Measurements from ENCODE around the gene SMARCB1. TPM values are rescaled to one million over a fixed set of nuclear protein-coding genes. Genes with fewer than 3 reads are reported as not detected.

The SMARCB1 gene
- total RNA-seq, 3 donors from 2014 or later = 34.6 to 60.2 (median 50.1) TPM

DNA sequence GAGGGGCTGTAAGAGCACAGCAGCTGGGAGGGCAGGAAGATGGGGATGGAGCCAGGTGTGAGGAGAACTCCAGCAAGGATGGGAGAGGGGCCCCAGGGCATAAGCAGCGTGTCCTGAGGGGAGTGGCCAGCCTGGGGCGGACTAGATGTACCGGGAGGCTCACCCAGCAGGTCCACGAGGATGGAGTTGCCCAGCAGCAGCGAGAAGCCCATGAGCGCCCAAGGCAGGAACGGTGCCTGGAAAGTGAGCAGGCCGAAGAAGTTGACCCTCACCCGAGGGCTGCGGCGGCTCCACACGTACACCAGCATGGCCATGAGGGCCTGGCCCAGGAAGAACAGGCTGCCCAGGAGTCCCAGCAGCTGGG, 50.7 kb downstream of the SMARCB1 start:
- peaks cover 0 to 5% of the 10 kb centered on the region in 2 donors for H3K4me1 ChIP-seq
- intact Hi-C loops (cut with DNase I; ENCODE audit: low total_unique reads) = loop anchor here (10.0 kb wide), 1 partner anchor 63 kb away; the partner anchor contains the start of gene MMP11
- H3K27me3 ChIP-seq = no peaks in the 10 kb centered on the region
- H3K36me3 ChIP-seq = no peaks in the 10 kb centered on the region
- TF ChIP-seq, protein P1, sequence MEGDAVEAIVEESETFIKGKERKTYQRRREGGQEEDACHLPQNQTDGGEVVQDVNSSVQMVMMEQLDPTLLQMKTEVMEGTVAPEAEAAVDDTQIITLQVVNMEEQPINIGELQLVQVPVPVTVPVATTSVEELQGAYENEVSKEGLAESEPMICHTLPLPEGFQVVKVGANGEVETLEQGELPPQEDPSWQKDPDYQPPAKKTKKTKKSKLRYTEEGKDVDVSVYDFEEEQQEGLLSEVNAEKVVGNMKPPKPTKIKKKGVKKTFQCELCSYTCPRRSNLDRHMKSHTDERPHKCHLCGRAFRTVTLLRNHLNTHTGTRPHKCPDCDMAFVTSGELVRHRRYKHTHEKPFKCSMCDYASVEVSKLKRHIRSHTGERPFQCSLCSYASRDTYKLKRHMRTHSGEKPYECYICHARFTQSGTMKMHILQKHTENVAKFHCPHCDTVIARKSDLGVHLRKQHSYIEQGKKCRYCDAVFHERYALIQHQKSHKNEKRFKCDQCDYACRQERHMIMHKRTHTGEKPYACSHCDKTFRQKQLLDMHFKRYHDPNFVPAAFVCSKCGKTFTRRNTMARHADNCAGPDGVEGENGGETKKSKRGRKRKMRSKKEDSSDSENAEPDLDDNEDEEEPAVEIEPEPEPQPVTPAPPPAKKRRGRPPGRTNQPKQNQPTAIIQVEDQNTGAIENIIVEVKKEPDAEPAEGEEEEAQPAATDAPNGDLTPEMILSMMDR (IDR thresholded peaks at IDR 0.05) = no peak
- TF ChIP-seq POLR2A (IDR thresholded peaks at IDR 0.05) = no peak
- TF ChIP-seq POLR2AphosphoS5 (IDR thresholded peaks at IDR 0.05) = no peak
- no peak for DNase-seq (ENCODE audit: low spot score in 2 of 2)
- no peaks in the 10 kb centered on the region for H3K9me3 ChIP-seq
- no peak overlapping the region for H3K27ac ChIP-seq
- peak overlapping the region in 1 of 3 donors; percentile 43 for H3K4me3 ChIP-seq

DNA sequence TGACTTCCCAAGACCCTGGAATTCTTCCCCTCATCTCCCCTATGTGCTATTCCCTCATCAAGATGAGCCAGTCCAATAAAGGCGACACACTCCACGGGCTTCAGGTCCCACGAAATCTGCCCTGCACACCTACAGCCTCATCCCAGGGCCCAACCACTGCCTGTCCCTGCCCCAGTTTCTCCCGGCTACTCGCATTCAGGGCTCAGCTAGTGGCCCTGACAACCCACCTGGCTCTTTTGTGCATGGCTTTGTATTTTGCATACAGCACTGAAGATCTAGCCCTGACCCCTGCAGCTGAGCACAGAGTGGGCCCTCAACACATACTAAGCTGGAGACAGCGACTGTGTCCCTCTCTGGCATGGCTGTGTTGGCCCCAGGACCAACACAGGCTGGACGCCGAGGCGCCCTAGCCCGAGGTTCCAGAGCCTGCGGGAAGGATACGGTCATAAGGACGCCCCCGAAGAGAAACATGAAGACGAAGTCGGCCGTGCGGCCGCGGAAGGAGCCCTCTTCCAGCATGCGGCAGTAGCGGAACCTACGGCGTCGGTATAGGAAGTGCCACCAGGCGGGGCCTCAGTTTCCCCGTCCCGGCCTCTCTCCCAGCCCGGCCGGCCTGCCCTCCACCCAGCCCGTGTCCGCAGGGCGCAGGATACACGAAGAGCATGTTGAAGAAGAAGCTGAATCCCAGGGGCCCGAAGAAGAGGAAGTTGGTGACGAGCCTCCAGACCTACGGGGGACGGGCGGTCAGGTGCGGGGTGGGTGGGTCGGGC, 51.3 kb downstream of the SMARCB1 start:
- Histone ChIP-seq H3K27ac (no peak overlapping the region), H3K9me3 (no peaks in the 10 kb centered on the region), H3K4me3 (peak overlapping the region; percentile 27 to 60 (median 43)), H3K36me3 (no peaks in the 10 kb centered on the region), H3K27me3 (no peaks in the 10 kb centered on the region), H3K4me1 (peaks cover 0 to 5% of the 10 kb centered on the region in 2 donors)
- TF ChIP-seq POLR2AphosphoS5 (IDR thresholded peaks at IDR 0.05) (no peak), POLR2A (IDR thresholded peaks at IDR 0.05) (no peak)
- TF ChIP-seq, protein P1 (IDR thresholded peaks at IDR 0.05) = no peak
- DNase-seq (ENCODE audit: low spot score in 2 of 2) = no peak
- intact Hi-C loops (cut with DNase I; ENCODE audit: low total_unique reads) = loop anchor here (10.0 kb wide), 1 partner anchor 63 kb away; the partner anchor contains the start of gene MMP11

DNA sequence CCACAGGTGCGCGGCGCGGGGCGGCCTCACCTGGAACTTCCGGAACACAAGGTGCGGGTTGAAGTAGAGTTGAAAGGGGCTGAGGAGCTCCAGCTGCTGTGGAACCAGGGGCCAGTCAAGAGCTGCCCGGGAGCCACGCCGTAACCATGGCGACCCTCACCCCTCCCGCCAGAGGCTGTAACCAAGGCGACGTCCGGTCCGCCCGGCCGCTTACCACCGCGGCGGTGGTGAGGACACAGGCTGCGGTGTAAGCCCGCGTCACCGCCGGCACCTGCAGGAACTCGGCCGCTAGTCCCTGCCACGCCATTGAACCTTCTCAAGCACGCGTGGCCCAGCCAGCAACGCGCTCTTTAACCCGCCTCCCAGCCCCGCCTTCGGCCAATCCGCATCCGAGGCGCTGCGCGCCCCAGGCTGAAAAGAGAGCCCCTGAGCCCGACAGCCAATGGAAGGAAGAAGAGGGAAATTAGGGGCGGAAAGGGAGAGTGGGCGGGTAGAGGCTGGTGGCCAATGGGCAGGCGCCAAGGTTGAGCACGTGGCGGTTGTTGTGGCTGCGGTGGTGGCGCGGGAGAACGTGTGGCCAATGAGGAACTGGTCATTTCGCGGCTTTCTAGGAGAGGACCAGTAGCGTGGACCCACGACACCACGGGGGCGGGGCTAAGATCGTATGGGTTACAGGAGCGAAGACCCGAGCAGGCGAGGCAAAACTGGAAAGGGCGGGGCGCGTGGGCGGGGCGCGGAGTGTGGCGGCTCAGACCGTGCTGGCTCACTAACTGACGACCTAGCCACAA, 52.1 kb downstream of the SMARCB1 start, which contains the start of gene DERL3:
TSS of gene DERL3 (minus strand) at position 326 of the 788 bp plus-strand sequence. CDS start at position 307, 19 bp downstream.
- intact Hi-C loops (cut with DNase I; ENCODE audit: low total_unique reads) = loop anchor here (10.0 kb wide), 1 partner anchor 64 kb away; the partner anchor contains the start of gene MMP11
- H3K9me3 ChIP-seq = no peaks in the 10 kb centered on the region
- DNase-seq (ENCODE audit: low spot score in 2 of 2) = peak; percentile 92 to 96
- peaks cover 0 to 5% of the 10 kb centered on the region in 2 donors for H3K4me1 ChIP-seq
- TF ChIP-seq POLR2AphosphoS5 (IDR thresholded peaks at IDR 0.05) = peak in 2 of 3 donors; percentile 57 to 71
- TF ChIP-seq, protein P1 (IDR thresholded peaks at IDR 0.05) = no peak
- TF ChIP-seq POLR2A (IDR thresholded peaks at IDR 0.05) = no peak
- no peaks in the 10 kb centered on the region for H3K27me3 ChIP-seq
- no peaks in the 10 kb centered on the region for H3K36me3 ChIP-seq
- H3K27ac ChIP-seq = no peak within 1 kb of the TSS
- H3K4me3 ChIP-seq = peak within 1 kb of the TSS; percentile 27 to 60 (median 43)

DNA sequence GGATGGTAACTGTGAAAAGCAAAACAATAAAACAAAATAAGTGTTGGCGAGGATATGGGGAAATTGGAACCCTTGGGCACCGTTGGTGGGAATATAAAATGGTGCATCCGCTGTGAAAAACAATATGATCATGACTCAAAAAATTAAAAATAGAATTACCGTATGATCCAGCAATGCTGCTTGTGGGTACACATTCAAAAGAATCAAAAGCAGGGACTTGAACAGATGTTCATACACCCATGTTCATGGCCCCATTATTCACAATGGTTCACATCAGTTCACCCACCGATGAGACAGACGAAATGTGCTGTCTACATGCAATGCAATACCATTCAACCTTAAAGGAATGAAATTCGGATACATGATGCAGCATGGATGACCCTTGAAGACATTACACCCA, 53.3 kb downstream of the SMARCB1 start:
- peaks cover 0 to 6% of the 10 kb centered on the region in 2 donors for H3K4me1 ChIP-seq
- intact Hi-C loops (cut with DNase I; ENCODE audit: low total_unique reads) = loop anchor here (10.0 kb wide), 1 partner anchor 315 kb away; no protein-coding TSS in a partner anchor
- no peaks in the 10 kb centered on the region for H3K9me3 ChIP-seq

More for the DNA sequence above, 53.3 kb downstream of the SMARCB1 start:
- Histone ChIP-seq H3K36me3 (no peaks in the 10 kb centered on the region), H3K27ac (no peak overlapping the region), H3K27me3 (no peaks in the 10 kb centered on the region), H3K4me3 (no peak overlapping the region)
- DNase-seq (ENCODE audit: low spot score in 2 of 2) = no peak
- TF ChIP-seq POLR2A (IDR thresholded peaks at IDR 0.05) = no peak
- no peak for TF ChIP-seq POLR2AphosphoS5 (IDR thresholded peaks at IDR 0.05)
- TF ChIP-seq, protein P1 (IDR thresholded peaks at IDR 0.05) = no peak

Data from breast epithelium (tissue), 4 donors.